Endothelial cell of umbilical vein (primary cell): Measurements from ENCODE around the gene SAA4.

Source experiments
- CTCF ChIP-seq, 2 donors: IDR thresholded peaks; 1 replicate in 1 of 2; 2 replicates in 1 of 2; pipeline ENCODE4 v1.5.1; 2011; ENCODE audit warnings: low read length in 2 of 2, mild to moderate bottlenecking in 2 of 2, moderate library complexity in 2 of 2, control low read depth in 1 of 2, inconsistent platforms in 1 of 2, low read depth in 1 of 2; ENCODE audit not compliant: insufficient read depth in 1 of 2; ENCODE audit errors: extremely low read depth in 1 of 2
- EZH2 ChIP-seq: IDR thresholded peaks from 2 replicates; pipeline ENCODE4 v1.6.1; 2012; ENCODE audit warnings: borderline replicate concordance, low read depth, mild to moderate bottlenecking, moderate library complexity, low read length, inconsistent platforms; ENCODE audit not compliant: severe bottlenecking
- GATA2 ChIP-seq: IDR thresholded peaks from 2 replicates; pipeline ENCODE4 v1.7.0; 2011; ENCODE audit warnings: low read depth, mild to moderate bottlenecking, moderate library complexity, mixed read lengths, low read length; ENCODE audit not compliant: insufficient read length, insufficient read depth
- JUN ChIP-seq: IDR thresholded peaks from 2 replicates; pipeline ENCODE4 v1.6.1; 2011; ENCODE audit warnings: borderline replicate concordance, low read depth; ENCODE audit not compliant: insufficient read length, insufficient read depth
- MAX ChIP-seq: IDR thresholded peaks from 2 replicates; pipeline ENCODE4 v1.6.1; 2011; ENCODE audit not compliant: insufficient read depth, insufficient read length
- MYC ChIP-seq: IDR thresholded peaks from one replicate; pipeline ENCODE4 v1.6.1; 2011; ENCODE audit warnings: mild to moderate bottlenecking, low read depth, low read length
- POLR2A ChIP-seq: IDR thresholded peaks from 2 replicates; pipeline ENCODE4 v1.6.1; 2012; ENCODE audit warnings: low read depth, mild to moderate bottlenecking, control low read depth, low read length
- POLR2AphosphoS5 ChIP-seq: IDR thresholded peaks from 2 replicates; pipeline ENCODE4 v1.6.1; 2012; ENCODE audit warnings: low read depth, mild to moderate bottlenecking, control low read depth, low read length, moderate library complexity; ENCODE audit not compliant: insufficient read depth

- TF ChIP-seq CTCF (IDR thresholded peaks at IDR 0.05; ENCODE audit: extremely low read depth in 1 of 2, insufficient read depth in 1 of 2, low read depth in 1 of 2, low read length in 2 of 2): no peak
- no peak for TF ChIP-seq POLR2A
- no peak for TF ChIP-seq MAX
- TF ChIP-seq JUN: no peak
- TF ChIP-seq EZH2: no peak
- TF ChIP-seq MYC: no peak
- TF ChIP-seq POLR2AphosphoS5: no peak
- TF ChIP-seq GATA2: no peak
These were observed 8.8 kb upstream of the SAA4 start for GRCh38 chr11:18245396-18245795.
